ENCODE data around the gene RBP2.

DNA sequence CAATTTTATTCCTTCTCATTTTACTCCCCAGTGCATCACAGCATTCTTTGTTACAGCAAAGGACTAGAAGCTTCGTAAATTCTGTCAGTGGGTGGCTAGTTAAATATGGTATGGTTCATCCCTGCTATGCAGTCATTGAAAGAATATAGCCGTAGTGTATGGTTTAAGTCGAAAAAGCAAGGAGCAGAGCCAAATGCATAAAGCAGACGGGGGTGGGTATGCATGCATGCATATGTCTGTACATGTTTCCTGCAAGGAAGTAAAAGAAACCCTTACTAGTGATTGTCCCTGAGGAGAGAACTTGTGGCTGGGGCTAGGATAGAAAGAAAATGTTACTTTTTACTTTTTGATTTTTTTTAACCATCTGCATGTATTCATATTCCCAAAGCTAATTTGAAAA is 19.9 kb downstream of the RBP2 start:
- TF ChIP-seq, protein P1, sequence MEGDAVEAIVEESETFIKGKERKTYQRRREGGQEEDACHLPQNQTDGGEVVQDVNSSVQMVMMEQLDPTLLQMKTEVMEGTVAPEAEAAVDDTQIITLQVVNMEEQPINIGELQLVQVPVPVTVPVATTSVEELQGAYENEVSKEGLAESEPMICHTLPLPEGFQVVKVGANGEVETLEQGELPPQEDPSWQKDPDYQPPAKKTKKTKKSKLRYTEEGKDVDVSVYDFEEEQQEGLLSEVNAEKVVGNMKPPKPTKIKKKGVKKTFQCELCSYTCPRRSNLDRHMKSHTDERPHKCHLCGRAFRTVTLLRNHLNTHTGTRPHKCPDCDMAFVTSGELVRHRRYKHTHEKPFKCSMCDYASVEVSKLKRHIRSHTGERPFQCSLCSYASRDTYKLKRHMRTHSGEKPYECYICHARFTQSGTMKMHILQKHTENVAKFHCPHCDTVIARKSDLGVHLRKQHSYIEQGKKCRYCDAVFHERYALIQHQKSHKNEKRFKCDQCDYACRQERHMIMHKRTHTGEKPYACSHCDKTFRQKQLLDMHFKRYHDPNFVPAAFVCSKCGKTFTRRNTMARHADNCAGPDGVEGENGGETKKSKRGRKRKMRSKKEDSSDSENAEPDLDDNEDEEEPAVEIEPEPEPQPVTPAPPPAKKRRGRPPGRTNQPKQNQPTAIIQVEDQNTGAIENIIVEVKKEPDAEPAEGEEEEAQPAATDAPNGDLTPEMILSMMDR (IDR thresholded peaks at IDR 0.05): no peak
- TF ChIP-seq EP300 (IDR thresholded peaks at IDR 0.05): no peak
